ENCODE results near the gene CARMIL1.

Gene CARMIL1

DNA sequence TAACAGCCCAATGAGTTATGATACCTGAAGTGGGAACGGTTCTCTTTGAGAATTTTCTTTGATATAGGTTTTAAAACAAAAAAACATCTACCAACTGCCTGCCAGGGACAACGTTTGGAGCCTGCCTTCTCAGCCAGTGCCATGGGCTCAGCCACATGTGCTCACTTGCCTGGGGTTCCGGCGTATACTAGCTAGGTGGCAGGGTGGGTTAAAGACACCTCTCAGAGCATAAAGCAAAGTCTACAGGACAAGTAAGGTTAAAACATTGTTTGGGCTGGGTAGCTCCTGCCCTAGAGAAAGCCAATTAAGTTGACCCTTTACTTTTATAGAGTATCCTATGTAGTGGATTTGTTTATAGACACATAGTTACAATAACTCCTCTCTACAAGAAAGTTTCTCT lies 334.9 kb downstream of the CARMIL1 start:
- no peak for DNase-seq (ENCODE audit: low read depth in 2 of 2)

DNA sequence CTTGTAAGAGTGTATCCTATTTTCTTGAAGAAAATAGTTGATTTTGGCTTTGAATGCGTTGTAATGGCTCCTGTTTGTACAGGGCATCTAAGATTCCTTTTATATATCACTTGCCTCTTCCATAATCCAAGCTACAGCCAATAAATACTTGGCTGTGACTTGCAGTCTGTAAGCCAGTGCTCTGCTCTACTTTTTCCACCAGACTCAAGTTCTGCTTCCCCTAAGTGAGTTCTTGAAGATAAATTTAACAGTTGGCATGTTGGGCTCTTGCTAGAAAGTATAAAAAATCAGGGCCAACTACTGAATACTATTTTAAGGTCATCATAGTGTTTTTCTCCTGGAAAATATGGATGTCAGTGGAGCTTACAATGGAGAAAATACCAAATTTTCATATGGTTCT lies 336.3 kb downstream of the CARMIL1 start:
- no peak for DNase-seq (ENCODE audit: low read depth in 2 of 2)

DNA sequence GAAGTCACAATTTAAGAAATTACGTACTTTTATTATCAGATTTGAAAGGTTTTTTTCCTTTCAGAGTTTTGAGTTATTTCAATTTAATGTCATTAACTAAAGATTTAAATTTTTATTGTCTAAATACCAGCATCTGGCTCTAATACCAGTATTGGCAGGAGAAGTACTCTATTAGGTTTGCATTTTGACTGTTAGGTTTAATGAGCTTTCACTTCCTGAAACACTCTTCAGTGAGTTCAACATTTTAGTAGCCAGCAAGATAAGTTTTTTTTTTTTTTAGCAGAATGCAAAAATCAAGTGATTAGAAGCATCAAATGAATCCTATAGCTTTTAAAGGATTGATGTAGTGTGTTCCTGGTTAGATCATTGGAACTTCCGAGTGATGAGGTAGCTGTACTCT lies 338.8 kb downstream of the CARMIL1 start:
- no peak for DNase-seq (ENCODE audit: low read depth in 2 of 2)

DNA sequence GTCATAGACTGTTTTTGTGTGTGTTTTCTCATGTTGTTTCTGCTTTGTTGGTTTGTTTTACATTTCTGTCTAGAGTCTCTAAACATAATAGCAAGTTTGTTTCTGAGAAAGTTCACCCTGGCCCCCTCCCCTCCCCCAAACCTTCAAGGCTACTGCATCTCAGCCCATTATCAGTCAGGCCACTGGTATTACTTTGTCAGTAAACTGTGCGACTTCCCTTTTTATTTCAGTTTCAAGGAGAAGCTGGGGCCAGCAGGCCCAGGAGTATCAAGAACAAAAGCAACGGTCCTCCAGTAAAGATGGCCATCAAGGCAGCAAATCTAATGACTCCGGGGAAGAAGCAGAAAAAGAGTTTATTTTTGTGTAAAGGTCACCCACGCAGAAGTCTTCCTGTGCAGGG lies 340.0 kb downstream of the CARMIL1 start:
- no peak for DNase-seq (ENCODE audit: low read depth in 2 of 2)

DNA sequence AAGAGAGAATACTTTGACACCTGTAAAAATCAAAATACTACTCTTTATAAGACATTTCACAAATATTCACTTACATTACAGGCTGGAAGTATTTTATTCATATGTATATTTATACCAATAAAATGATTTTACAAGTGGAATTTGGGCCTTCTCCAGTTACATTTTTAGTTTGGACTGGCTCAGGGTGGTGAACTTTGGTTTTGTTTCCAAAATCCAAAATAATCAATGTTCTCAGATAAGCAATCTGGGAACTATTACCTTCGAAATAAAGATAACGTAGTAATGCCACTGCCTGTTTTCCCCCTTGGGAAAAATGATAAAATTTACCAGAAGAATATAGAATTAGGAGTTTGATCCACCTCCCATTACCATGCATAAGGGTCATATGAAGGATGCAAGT lies 341.2 kb downstream of the CARMIL1 start:
- DNase-seq (ENCODE audit: low read depth in 2 of 2), result no peak

DNA sequence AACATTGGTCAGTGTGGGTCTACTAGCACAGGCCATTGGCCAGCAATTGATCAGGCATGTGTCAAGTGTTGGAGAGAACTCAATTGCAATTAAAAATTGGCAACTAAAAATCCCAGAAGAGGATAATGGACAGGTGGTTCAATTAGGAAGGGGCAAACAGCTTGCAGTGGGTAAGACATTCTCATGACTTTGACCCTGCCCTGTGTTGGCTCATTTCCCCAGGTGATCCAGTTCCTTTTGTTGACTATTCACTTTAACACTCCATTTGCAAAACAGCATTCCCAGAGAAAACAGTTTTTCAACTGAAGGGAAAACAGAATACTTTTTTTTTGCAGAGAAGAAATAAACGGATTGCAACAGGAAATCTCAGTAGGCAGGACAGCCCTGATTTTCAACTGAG lies 343.9 kb downstream of the CARMIL1 start:
- DNase-seq (ENCODE audit: low read depth in 2 of 2), result no peak

DNA sequence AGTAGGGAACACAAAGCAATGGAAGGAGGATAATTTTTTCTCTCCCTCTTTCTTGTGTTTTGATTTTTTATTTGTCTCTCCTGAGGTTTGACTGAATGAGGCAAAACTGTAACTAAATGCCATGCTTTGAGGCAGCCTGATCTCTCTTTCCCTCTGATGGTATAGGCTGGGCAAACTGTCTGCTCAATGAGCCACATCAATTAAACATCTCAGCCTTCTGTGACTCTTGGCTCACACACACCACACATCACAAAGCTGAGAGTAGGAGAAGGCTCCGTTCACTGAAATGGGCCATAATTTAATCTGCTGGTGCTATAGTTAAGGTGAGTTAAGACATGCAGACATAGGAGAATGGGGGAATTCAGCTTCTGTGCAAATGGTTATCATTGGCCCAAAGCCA lies 344.7 kb downstream of the CARMIL1 start:
- no peak for DNase-seq (ENCODE audit: low read depth in 2 of 2)

DNA sequence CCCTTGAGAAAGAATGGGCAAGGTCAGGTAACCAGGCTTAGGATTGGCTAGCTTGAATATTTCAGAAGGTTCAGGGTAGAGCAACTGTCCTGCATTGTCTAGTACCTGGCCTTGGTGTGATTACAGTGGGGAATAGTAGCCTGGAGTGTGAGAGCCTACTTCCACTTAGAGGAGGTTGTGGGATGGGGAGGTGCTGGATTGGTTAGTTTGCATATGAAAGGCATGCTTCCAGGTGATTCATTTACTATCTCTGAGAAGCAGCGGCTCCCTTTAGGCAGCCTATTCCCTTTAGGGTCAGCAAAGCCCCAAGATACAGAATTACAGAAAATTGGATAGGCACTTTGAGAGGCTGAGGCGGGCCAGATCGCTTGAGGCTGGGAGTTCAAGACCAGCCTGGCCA lies 347.8 kb downstream of the CARMIL1 start:
- no peak for DNase-seq (ENCODE audit: low read depth in 2 of 2)

DNA sequence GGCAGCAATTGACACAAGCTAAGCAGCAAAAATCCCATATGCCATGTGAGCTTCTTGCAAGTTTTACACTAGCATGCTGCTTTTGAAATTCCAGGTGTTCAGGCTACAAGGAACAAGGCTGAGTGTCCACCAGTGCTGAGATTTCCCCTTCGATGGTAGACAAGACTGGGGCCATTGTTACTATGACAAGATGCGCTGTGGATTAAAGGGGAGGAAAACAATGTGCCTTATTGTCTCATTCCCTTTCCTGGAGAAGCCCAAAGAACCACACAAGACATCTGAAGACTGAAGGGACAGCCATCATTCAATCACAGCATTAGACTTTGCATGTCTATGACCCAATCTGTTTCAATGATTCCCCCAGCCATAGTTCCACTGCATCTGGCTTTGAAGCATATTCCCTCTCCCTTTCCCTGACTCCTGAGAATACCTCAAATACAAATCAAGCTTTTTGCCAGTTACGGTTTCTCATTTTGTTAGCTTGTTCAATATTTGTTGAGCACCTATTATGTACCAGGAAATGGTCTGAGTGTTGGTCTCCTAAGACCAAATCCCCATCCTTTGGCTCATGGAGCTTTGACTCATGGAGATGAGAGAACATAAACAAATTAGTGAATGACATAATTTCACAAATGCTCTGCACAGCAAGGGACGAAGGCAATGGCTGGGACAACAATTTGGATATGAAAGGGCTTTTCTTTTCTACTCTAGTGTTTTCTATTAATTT lies 349.5 kb downstream of the CARMIL1 start:
- DNase-seq (ENCODE audit: low read depth in 2 of 2), result no peak

DNA sequence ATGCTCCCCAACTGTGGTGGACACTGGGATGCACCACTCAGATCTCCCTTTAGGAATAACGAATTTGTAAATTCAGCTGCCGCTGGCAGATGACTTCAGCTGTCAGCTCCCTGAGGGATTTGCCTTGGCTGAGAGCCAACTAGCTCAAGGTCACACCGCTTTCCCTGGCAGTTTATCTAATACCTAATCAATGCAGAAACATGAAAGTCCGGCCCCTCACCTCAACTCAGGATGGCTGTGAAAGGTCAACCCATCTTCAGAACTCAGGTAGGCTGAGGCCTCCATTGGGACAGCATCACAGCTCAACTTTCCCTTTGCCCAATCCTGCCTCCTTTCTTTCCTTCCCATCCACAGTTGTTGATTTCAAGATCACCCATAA lies 350.0 kb downstream of the CARMIL1 start:
- DNase-seq (ENCODE audit: low read depth in 2 of 2), result no peak

DNA sequence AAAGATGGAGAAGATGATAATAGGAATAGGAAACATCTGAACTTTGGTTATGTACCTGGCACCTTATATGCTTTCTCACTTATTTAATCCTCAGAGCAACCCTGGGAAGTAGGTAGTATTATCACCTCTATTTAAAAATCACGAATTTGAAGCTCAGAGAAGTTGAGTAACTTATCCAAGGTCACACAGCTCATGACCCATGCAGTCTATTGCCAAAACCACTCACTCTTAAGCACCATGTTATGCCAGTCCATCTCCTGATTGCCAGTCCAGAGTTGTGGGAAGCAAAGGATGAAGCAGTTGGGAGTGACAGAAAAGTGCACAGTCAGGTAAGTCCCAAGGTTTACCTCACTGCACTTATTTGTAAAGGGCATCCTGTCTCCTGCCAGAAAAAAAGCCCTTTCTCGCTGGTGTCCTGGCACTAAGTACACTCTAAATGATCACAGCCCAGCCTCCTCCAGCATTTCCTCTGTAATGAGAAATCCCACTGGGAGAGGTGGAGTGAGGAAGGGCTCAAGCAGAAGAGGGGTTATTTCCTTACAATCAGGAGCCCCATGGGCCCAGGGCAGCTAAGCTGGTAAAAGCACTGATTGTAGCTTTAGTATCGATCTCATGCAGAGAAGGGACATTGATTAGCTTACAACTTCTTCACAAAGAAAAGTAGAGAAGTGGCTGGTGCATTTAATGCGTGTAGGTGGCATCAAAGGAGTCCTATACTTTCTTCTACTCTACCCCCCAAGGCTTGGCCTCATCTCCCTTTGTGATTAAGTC lies 351.5 kb downstream of the CARMIL1 start:
- no peak for DNase-seq (ENCODE audit: low read depth in 2 of 2)

DNA sequence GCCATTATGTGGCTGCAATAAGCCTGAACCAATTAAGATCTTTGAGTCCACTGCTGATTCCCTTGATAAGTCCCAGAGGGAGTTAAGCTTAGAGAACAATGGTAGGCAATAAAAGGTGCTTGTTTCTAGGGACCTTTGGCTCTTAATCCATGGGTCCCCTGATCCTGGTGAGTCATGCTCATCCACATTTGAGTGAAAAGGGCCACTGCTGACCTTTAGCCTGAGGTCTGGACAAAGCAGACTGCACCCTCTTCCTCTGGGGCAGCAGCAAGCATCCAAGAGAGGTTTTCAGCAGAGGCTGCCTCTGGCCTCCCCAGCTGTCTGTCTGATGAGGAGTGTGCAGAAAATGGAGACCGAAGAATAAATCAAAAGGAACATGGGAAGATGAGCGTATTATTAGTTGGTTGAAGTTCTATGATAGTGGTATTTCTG lies 356.7 kb downstream of the CARMIL1 start:
- DNase-seq (ENCODE audit: low read depth in 2 of 2), result no peak

DNA sequence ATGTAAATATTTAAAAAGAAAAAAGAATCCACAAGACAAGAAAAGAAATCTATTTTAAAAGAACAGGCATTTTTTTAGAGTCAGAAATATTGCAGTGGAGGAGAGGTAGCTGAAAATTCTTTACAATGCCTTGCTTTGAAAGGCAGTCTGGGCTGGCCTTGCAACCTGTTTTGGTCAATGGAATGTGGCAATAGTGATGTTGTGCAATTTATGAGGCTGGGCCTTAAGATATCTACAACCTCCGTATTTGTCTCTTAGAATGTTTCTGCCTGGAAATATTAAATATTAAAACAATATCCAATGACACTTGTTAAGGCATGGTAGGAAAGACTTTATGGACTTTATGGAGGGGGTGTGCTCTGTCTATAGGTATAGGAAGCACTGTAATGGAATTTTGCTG lies 358.0 kb downstream of the CARMIL1 start:
- no peak for DNase-seq (ENCODE audit: low read depth in 2 of 2)

DNA sequence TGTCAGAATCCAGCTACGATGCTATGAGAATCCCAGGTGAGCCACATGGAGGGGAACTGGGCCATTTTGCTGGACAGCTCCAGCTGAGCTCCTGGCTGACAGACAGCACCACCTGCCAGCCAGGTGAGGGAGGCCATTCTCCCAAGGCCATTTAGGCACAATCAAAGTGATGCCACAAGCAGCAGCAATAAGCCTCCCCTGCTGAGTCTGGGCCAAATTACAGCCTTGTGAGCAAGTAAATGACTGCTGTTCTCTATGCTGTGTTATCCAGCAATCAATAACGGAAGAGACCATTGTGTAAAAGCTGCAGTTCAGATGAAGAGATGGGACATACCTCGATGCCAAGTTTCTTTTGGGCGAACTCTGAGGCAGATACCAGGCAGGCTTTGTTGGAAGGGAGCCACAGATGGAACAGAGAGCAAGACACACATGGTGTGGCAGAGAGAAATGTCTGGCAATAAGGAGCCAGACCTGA lies 358.8 kb downstream of the CARMIL1 start:
- no peak for DNase-seq (ENCODE audit: low read depth in 2 of 2)

DNA sequence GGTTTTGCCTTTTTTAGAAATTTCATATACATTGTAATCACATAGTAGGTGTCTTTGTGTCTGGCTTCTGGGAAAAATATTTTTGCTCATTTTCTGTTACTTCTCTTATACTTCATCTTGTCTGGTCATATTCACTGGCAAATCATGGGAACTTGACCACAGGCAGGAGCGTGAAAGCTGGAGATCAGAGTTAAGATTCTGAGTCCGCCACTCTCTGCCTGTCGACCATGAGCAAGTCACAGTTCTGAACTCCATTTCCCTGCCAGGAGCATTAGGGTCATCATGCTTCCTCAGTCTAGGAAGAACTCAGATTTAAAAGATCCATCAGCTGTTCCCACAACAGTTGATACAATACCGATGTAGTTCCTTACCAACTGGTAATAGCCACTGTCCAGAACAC lies 360.5 kb downstream of the CARMIL1 start:
- DNase-seq (ENCODE audit: low read depth in 2 of 2), result no peak

DNA sequence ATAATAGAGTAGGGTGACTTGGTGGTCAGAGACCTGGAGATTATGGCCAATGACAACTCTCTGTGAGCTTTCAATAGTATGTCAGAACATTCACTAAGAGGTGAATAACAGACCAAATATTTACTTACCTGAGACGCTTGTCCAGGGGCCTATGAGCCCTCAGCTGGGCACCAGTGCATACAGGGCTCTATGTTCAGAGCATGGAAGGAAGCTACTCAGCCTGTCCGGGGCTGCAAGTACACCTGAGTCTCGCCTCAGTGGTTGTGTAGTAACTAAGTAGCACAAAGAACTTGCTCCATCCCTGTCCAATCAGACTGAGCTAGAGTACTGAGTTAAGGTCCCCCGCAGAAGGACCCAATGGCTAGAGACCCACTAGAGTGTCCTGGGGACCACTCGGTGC lies 361.3 kb downstream of the CARMIL1 start:
- no peak for DNase-seq (ENCODE audit: low read depth in 2 of 2)

DNA sequence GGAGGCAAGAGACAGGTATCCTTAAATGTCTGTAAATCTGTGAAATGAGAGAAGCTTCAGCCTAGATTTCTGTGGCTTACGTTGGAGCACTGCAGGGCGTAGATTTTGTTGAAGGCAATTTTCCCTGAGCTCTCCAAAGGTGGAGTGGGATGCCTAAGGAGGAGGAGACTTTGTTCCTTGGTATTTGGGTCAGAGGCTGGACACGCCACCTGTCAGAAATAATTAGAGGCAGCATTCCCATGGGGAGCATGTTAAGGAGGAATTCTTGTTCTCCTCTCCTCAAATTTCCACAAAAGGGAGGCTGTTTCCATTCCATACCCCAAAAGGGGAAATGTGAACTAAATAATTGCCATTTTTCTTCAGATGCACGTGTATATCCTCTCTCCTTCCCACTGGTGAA lies 361.7 kb downstream of the CARMIL1 start:
- DNase-seq (ENCODE audit: low read depth in 2 of 2), result no peak

DNA sequence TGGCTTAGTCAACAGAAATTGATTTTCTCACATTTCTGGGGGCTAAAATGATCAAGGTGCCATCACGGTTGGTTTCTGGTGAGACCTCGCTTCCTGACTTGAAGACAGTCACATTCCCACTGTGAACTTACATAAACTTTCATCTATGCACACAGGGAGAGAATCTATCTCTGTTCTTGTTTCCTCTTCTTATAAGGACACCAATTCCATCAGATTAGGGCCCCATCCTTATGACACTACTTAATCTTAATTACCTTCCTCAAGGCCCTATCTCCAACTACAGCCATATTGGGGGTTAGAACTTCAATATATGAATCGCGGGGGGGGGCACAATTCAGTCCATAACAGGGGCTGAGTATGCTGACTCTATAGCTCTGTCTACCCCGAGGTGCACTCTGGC lies 362.2 kb downstream of the CARMIL1 start:
- DNase-seq (ENCODE audit: low read depth in 2 of 2), result no peak

DNA sequence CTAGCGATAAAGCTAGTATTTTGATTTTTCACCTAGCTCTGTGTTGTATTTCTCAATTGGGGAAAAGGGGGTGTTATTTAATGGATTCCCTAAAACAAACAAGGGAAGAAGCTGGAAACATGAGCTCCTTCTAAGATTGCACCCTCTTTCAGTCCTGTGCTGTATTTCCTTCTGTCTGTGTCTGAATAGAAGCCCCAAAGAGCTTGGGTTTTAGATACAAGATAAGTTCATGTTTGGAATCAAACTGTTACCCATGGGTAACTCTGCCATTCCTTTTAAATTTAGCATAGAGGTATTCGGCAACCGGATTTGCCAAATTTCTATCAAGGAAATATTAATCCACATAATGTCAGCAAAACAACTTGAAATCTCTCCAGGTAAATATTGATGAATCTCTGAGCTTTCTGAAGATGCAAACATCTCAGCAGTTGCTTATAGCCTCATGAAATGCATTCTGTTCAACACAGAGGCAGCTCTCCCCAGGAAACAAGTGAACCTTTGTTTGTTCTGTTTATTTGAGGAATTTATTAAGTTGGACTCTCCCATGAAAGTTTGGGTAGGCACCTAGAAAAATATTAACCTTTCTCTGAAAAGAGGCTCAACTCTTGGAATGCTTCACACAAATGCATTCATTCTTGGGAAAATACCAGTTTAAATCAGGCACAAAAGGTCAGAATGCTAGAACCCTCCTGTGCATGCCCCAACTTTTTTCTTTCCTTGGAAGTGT lies 362.9 kb downstream of the CARMIL1 start:
- DNase-seq (ENCODE audit: low read depth in 2 of 2), result no peak

DNA sequence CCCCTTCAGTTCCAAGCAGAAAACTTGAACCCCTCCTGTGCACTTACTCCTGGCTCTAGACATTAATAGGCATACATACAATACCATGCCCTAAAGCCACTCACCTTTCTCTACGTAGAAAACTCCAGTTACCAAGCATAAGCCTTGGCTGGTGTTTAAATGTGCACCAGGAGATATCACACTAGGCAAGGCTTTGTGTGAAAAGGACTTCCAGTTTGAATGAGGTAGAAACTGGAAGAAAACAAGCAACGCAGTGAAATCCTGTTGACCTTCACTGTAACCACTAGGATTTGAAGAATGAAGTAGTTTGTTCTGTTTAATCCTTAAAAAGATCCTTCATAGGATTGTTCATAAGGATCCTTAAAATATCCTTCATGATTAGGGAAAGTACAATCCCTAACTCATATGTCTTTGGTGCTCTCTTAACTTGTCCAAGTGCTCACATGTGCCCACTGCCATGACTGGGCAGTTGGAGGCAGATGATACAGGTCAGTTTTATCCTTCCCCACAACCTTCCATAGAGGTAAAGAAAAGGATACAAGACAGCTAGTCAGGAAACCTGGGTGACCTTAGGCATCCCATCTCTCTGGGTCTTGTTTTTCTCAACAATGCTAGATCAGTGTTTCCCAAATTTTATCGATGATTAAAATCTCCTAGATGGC lies 363.6 kb downstream of the CARMIL1 start:
- DNase-seq (ENCODE audit: low read depth in 2 of 2), result no peak

DNA sequence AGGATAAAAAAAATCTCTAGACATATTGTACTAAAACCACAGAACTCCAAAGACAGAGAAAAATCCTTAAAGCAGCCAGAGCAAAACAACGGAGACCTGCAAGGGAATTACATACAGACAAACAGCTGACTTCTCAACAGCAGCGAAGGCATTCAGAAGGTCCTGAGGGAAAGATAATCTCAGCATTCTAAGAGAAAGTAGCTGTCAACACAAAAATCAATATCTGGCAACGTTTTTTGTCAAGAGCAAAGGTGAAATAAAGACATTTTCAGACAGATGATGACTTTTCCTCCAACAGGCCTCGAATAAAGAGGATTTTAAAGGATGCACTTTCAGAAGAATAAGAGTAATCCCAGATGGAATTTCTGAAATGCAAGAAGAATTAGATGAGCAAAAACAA lies 366.7 kb downstream of the CARMIL1 start:
- DNase-seq (ENCODE audit: low read depth in 2 of 2), result no peak

DNA sequence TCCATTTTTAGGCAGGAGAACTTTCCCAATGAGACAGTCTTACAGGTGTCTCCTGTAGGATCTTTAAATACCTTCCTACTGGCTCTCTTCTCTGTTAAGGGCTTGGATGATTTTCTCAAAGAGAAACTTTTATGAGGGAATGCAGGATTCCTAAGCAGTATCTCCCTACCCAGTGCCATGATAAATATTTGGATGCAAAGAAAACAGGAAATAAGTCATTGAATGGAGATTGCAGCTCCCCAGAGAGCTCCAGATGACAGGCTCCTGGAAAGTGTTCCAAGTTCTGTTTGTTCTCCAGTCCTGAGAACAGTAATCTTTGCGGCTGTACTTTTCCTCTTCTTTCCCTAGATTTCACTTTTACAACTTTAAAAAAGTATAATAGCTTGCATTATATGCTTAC lies 370.4 kb downstream of the CARMIL1 start:
- DNase-seq (ENCODE audit: low read depth in 2 of 2), result no peak
